ENCODE data around the gene ARHGAP26. TPM values are rescaled to one million over a fixed set of nuclear protein-coding genes. Genes with fewer than 3 reads are reported as not detected.
A peak's percentile ranks its signal among the peaks of the same experiment; 100 is the strongest.
"Not testable (repeated sequence)": the region's sequence is repeated elsewhere in the genome, so short reads cannot be mapped to it uniquely, and the experiment has no call there.

ARHGAP26 gene
- polyA plus RNA-seq, 4 donors: 7.9 to 13.5 (median 12.0) TPM

DNA sequence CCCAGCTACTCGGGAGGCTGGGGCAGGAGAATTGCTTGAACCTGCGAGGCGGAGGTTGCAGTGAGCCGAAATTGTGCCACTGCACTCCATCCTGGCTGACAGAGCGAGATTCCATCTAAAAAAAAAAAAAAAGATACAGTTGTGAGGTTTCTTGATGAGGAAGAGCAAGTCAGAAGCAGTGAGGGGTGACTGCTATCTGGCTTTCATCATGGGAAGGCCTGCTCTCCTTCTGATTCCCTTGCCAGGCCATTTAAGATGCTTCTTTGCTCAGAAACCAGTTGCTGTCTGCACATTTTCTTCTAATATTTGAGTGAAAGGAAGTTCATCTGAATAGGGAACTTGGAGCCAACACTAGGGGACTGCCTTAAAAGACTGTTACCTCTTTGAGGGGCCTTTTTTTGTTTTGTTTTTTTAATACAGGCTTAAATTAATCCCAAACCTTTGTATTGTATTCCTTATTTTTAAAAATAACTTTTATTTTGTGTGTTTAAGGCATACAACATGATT is 201.9 kb downstream of the ARHGAP26 start:
- DNase-seq (ENCODE audit: low read depth in 4 of 4, low spot score in 2 of 4): no peak

GRCh38 chr5:142973932-142974331 is 203.8 kb downstream of the ARHGAP26 start:
- DNase-seq (ENCODE audit: low read depth in 4 of 4, low spot score in 2 of 4): no peak

- no peak for DNase-seq (ENCODE audit: low read depth in 4 of 4, low spot score in 2 of 4)
Measured at GRCh38 chr5:142974409-142974808, 204.2 kb downstream of the ARHGAP26 start.

DNA sequence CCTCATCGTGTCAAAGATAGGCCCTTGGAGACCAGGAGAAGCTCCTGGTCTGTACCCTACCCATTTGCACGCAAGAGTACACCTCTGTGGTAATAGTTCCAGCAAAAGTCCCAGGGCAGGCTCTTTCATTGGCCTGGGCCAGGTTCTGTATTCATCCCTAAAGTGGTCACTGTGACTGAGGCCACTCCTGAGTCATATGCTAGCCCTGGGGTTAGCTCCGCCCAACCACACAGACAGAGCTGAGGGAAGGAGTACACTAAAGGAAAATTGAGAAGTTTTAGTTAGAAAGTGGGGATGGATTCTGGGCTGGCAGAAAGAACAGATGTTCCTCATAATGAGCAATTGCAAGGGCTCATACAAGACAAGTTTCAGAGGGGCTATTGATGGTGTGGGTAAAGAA is 206.7 kb downstream of the ARHGAP26 start:
- DNase-seq (ENCODE audit: low read depth in 4 of 4, low spot score in 2 of 4): no peak

DNA sequence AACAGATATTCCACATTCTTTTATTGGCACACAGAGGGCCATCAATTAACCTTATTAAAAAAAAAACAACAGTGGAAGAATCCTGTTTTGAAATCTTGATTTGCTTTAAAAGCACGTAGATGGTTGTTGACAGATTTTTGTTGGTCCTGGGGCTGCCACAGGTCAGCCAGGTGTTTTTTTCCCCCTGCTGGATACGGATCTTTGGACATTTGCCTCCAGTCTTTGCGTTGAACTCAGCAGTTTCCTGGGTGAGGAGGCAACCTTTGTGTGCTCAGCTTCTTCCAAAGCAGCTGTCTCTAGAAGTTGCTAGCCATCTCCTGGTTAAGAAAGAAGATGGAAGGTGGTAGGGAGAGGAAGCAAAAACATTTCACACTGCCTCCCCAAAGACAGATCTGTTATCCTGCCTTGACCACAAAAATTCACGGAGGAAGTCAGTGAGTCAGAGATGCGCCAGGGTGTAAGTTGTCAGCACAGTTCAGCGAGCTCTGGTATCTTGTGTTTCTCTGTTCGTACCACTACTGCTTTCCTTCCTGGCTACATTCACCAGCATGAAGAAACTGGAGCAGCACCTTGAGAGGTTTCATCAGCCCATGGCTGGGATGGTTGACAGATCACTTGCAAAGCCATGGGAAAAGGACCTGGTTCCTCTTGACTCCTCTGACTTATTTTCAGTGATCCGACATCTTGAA is 207.3 kb downstream of the ARHGAP26 start:
- DNase-seq (ENCODE audit: low read depth in 4 of 4, low spot score in 2 of 4): no peak

- DNase-seq (ENCODE audit: low read depth in 4 of 4, low spot score in 2 of 4): no peak
Measured at GRCh38 chr5:142978252-142978651, 208.1 kb downstream of the ARHGAP26 start.

DNA sequence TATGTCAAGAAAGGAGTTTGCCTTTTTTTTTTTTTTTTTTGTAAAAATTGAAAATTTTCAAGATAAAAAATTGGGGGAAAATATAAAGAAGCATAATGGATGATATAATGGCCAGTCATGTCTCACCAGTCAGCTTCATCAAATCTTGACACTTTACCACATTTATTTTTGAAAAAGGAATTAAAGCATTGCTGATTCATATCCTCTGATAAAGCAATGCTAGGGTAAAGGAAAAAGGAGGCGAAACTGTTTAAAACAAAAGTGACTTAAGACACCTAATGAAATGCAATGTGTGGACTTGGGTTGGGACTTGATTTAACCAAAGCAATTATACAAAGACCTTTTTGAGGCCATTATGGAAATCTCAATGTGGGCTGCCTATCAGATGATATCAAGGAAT is 208.5 kb downstream of the ARHGAP26 start:
- DNase-seq (ENCODE audit: low read depth in 4 of 4, low spot score in 2 of 4): no peak

DNA sequence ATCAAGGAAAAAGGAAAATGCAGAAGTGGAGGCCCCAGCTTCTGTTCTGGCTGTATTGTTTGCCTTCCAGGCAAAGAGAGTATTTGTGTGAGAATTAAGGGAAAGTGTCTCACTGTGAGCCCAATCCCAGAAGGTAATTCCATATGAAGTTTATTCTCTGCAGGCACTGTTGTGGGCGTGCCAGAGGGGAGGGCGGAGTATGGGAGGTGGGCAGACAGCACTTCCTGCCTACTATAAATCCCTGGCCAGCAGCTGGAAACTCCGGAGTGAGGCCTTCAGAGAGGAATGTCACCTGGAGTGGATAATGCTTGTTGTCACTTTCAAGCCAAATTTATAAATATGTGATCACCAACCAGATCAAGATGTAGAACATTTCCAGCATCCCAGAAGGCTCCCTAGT is 209.5 kb downstream of the ARHGAP26 start:
- no peak for DNase-seq (ENCODE audit: low read depth in 4 of 4, low spot score in 2 of 4)

- no peak for DNase-seq (ENCODE audit: low read depth in 4 of 4, low spot score in 2 of 4)
Measured at GRCh38 chr5:142981475-142981874, 211.3 kb downstream of the ARHGAP26 start.

DNA sequence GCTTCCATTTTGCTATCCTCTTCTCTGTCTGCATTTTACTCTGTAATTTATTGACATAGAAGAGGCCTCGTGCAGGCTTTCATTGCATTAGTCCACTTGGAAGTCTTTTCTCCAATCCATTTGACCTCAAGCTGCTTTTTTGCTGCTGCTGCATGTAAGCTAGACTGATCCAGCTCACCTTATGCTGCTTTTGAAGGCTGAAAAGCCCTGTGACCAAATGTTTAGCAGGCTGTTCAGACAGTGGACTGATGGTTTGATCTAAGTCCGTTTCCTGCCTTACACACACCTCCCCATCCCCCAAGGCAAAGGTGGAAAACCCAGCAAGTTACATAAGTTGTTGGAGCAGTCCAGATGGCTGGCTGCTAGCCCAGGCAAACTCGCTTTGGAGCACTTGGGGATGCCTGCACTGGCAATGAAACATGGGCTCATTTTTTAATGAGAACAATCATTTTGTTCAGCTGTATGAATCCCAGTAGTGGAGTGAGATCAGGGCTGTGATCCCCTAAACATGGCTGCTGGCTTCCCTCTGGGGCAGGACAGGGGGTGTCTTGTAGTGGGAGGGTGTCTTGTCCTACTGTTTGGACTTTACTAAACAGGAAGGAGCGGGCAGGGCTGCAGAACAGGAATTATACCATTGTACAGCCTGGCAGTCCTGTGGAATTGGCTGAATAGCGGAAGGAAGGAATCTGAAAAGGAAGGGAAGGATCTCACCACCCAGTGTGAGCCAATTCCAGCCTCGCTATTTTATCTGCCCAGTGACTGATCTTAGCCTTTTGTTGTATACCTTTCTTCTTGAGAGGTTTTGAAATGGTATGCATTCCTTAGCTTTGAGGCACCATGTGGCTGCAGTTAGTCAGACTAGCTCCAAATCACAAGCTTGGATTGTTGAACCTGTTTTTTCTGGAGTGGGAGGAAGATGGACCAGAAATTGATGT is 212.0 kb downstream of the ARHGAP26 start:
- peak in 2 of 4 donors; percentile 19 to 44 for DNase-seq (ENCODE audit: low read depth in 4 of 4, low spot score in 2 of 4)

- no peak for DNase-seq (ENCODE audit: low read depth in 4 of 4, low spot score in 2 of 4)
Measured at GRCh38 chr5:142982821-142983200, 212.6 kb downstream of the ARHGAP26 start.

- no peak for DNase-seq (ENCODE audit: low read depth in 4 of 4, low spot score in 2 of 4)
Measured at GRCh38 chr5:142984011-142984410, 213.8 kb downstream of the ARHGAP26 start.

DNA sequence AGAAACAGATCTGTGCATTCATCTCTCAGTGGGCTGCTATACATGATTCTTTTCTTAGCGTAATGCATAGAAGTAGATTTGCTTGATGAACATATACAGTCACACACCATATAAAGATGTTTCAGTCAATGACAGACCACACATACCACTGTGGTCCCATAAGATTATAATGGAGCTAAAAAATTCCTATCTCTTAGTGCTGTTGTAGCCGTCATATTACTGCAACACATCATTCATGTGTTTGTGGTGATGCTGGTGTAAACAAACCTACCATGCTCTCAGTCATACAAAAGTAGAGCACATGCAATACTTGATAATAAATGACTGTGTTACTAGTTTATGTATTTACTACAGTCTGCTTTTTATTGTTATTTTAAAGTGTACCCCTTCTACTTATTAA is 214.3 kb downstream of the ARHGAP26 start:
- DNase-seq (ENCODE audit: low read depth in 4 of 4, low spot score in 2 of 4): no peak

DNA sequence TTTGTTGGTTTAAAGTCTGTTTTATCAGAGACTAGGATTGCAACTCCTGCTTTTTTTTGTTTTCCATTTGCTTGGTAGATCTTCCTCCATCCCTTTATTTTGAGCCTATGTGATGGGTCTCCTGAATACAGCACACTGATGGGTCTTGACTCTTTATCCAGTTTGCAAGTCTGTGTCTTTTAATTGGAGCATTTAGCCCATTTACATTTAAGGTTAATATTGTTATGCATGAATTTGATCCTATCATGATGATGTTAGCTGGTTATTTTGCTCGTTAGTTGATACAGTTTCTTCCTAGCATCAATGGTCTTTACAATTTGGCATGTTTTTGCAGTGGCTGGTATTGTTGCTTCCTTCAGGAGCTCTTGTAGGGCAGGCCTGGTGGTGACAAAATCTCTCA is 219.1 kb downstream of the ARHGAP26 start:
- not testable (repeated sequence) for DNase-seq (ENCODE audit: low read depth in 4 of 4, low spot score in 2 of 4)

- not testable (repeated sequence) for DNase-seq (ENCODE audit: low read depth in 4 of 4, low spot score in 2 of 4)
Measured at GRCh38 chr5:142990073-142990472, 219.9 kb downstream of the ARHGAP26 start.

DNA sequence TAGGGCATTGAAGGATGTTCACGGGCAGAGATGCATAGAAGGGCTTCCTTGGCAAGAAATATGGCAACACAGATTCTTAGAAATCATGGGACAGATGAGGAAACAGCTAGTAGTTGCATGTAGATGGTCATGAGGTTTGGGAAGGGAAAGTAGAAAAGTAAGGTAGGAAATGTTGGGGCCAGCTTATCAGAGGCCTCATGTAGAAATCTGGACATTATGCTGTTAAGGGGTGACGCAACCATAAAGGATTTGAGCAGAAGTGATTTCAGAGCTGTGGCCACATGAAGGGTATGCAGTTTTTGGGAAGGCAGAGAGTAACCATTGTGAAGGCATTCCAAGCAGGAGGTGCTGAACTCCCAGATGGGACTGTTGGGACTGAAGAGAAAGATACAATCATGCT is 224.0 kb downstream of the ARHGAP26 start:
- DNase-seq (ENCODE audit: low read depth in 4 of 4, low spot score in 2 of 4): no peak

- not testable (repeated sequence) for DNase-seq (ENCODE audit: low read depth in 4 of 4, low spot score in 2 of 4)
Measured at GRCh38 chr5:142995621-142996020, 225.4 kb downstream of the ARHGAP26 start.

GRCh38 chr5:142997591-142997990 is 227.4 kb downstream of the ARHGAP26 start:
- no peak for DNase-seq (ENCODE audit: low read depth in 4 of 4, low spot score in 2 of 4)

DNA sequence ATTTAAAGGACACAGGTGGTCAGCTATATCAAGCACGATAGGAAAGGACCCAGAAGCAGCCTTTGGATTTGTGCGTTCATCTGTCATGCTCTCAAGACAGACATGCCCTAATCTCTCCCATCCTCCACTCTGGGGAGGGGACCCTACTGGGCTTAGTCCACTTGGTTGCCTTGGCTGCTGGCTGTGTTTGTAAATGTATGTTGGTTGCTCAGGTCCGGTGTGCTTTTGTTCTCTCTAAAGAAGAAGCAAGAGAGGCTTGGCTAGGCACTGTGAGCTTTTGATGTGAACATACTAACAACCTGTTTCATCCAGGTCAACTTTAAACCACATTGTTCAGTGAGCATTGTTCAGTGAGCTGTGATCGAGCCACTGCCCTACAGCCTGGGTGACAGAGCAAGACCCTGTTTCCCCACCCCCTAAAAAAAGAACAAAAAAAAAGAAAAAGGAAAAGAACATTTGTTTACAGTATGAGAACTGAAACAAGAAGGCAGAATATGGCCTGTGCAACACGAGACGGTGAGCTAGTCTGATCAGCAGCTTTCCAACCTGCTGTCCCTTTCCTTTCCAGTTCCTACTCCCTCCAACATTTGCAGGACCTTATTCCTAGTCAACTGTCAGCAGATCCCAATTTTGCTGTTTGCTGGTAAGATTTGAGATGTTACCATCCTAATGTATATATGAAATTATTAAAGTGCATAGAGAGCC is 228.3 kb downstream of the ARHGAP26 start:
- no peak for DNase-seq (ENCODE audit: low read depth in 4 of 4, low spot score in 2 of 4)

- DNase-seq (ENCODE audit: low read depth in 4 of 4, low spot score in 2 of 4): not testable (repeated sequence)
Measured at GRCh38 chr5:143000551-143000950, 230.4 kb downstream of the ARHGAP26 start.

GRCh38 chr5:143001764-143002351 is 231.7 kb downstream of the ARHGAP26 start:
- no peak for DNase-seq (ENCODE audit: low read depth in 4 of 4, low spot score in 2 of 4)

Measured in left renal cortex interstitium (tissue), 4 donors.